Loucy (cell line): ENCODE data around the gene CCDC57.

ENCODE experiments used
- H2AFZ ChIP-seq: fragments of 200-600 bp; sonication (generic); 2 replicates; pipeline ENCODE4 v1.6.0; 2016; ENCODE audit warnings: antibody characterized with exemption, mild to moderate bottlenecking, low read length, moderate library complexity
- H3F3A ChIP-seq: fragments of 200-600 bp; 2 replicates; pipeline ENCODE4 v1.6.0; 2016; ENCODE audit warnings: antibody characterized with exemption, low read depth, mild to moderate bottlenecking
- H3K27me3 ChIP-seq: fragments of 200-600 bp; sonication (generic); 2 replicates; pipeline ENCODE4 v1.6.1; 2014; ENCODE audit warnings: low read length, mild to moderate bottlenecking; ENCODE audit not compliant: insufficient read depth, poor library complexity, severe bottlenecking
- H3K36me3 ChIP-seq: fragments of 200-600 bp; sonication (generic); 2 replicates; pipeline ENCODE4 v1.6.1; 2016; ENCODE audit warnings: low read length; ENCODE audit not compliant: insufficient read depth
- H3K4me1 ChIP-seq: fragments of 200-600 bp; sonication (generic); 2 replicates; pipeline ENCODE4 v1.5.1; 2014; ENCODE audit warnings: low read length, mild to moderate bottlenecking; ENCODE audit not compliant: insufficient read depth, poor library complexity, severe bottlenecking
- H3K4me2 ChIP-seq: fragments of 200-600 bp; sonication (generic); 2 replicates; pipeline ENCODE4 v1.6.0; 2014; ENCODE audit warnings: antibody characterized with exemption, low read length, low read depth, mild to moderate bottlenecking; ENCODE audit not compliant: poor library complexity, severe bottlenecking
- H3K4me3 ChIP-seq: fragments of 200-600 bp; sonication (generic); 2 replicates; pipeline ENCODE4 v1.5.1; 2014; ENCODE audit warnings: low read length, mild to moderate bottlenecking, mixed read lengths; ENCODE audit not compliant: poor library complexity, severe bottlenecking
- H3K79me2 ChIP-seq: fragments of 200-600 bp; sonication (generic); 2 replicates; pipeline ENCODE4 v1.6.1; 2014; ENCODE audit warnings: low read length; ENCODE audit not compliant: insufficient read depth
- H3K9ac ChIP-seq: fragments of 200-600 bp; sonication (generic); 2 replicates; pipeline ENCODE4 v1.6.0; 2014; ENCODE audit warnings: mild to moderate bottlenecking, low read depth, low read length, moderate library complexity; ENCODE audit not compliant: poor library complexity, severe bottlenecking
- H3K9me2 ChIP-seq: fragments of 200-600 bp; sonication (generic); replicated peaks from 2 replicates; pipeline ENCODE4 v1.6.1; 2016; ENCODE audit warnings: low read depth, low read length, mixed read lengths
- H3K9me3 ChIP-seq: fragments of 200-600 bp; sonication (generic); 2 replicates; pipeline ENCODE4 v1.6.1; 2014; ENCODE audit warnings: mild to moderate bottlenecking, antibody characterized with exemption, low read length, low read depth; ENCODE audit not compliant: insufficient read depth
- H4K20me1 ChIP-seq: fragments of 200-600 bp; sonication (generic); 2 replicates; pipeline ENCODE4 v1.6.0; 2014; ENCODE audit warnings: antibody characterized with exemption, low read length, mild to moderate bottlenecking; ENCODE audit not compliant: insufficient read depth, poor library complexity, severe bottlenecking
- CTCF ChIP-seq: fragments of 200-600 bp; sonication (generic); conservative IDR thresholded peaks from 2 replicates; pipeline ENCODE4 v1.5.1; 2014; ENCODE audit warnings: mild to moderate bottlenecking, antibody characterized with exemption, low read length
- EZH2phosphoT487 ChIP-seq: fragments of 200-600 bp; IDR thresholded peaks from 2 replicates; pipeline ENCODE4 v1.6.1; 2018; ENCODE audit warnings: antibody characterized with exemption, mild to moderate bottlenecking, moderate library complexity, borderline replicate concordance

CCDC57 gene

GRCh38 chr17:82108038-82108437, 104.6 kb downstream of the CCDC57 start:
- Histone ChIP-seq H3K9me3 (no peaks in the 10 kb centered on the region), H3K4me3 (no peak overlapping the region), H3K27me3 (no peaks in the 10 kb centered on the region), H3K9ac (no peak overlapping the region), H3F3A (no peaks in the 10 kb centered on the region; the same call in 1 of the 2 replicates), H2AFZ (no peak overlapping the region), H3K4me2 (no peak overlapping the region), H4K20me1 (no peaks in the 10 kb centered on the region), H3K4me1 (peaks cover 12% of the 10 kb centered on the region), H3K9me2 (no peaks in the 10 kb centered on the region), H3K79me2 (no peaks in the 10 kb centered on the region), H3K36me3 (peaks cover 20% of the 10 kb centered on the region; the same call in 1 of the 2 replicates)
- TF ChIP-seq EZH2phosphoT487 (no peak), CTCF (no peak)

- no peak overlapping the region for H3K4me2 ChIP-seq
- H4K20me1 ChIP-seq: no peaks in the 10 kb centered on the region
- no peak overlapping the region for H3K9ac ChIP-seq
- H3K4me3 ChIP-seq: no peak overlapping the region
- no peaks in the 10 kb centered on the region for H3K9me2 ChIP-seq
- no peaks in the 10 kb centered on the region for H3K79me2 ChIP-seq
- no peaks in the 10 kb centered on the region; the same call in 1 of the 2 replicates for H3F3A ChIP-seq
- H2AFZ ChIP-seq: no peak overlapping the region
- no peak for TF ChIP-seq EZH2phosphoT487
- TF ChIP-seq CTCF: 0 out of 2 replicates have a peak, but pooled peaks have one; percentile 37
- H3K36me3 ChIP-seq: peaks cover 13% of the 10 kb centered on the region; the same call in 1 of the 2 replicates
- H3K9me3 ChIP-seq: no peaks in the 10 kb centered on the region
- peaks cover 12% of the 10 kb centered on the region for H3K4me1 ChIP-seq
- no peaks in the 10 kb centered on the region for H3K27me3 ChIP-seq
These were observed 105.2 kb downstream of the CCDC57 start for GRCh38 chr17:82107341-82107860.

GRCh38 chr17:82106688-82107305, 105.8 kb downstream of the CCDC57 start:
- Histone ChIP-seq H3K27me3 (no peaks in the 10 kb centered on the region), H3K9me2 (no peaks in the 10 kb centered on the region), H3K9ac (peak overlapping the region; percentile 60), H3K79me2 (no peaks in the 10 kb centered on the region), H4K20me1 (no peaks in the 10 kb centered on the region), H3K4me2 (peak overlapping the region; percentile 54), H3K4me1 (peaks cover 12% of the 10 kb centered on the region), H3K9me3 (no peaks in the 10 kb centered on the region), H3K36me3 (peaks cover 10% of the 10 kb centered on the region; the same call in 1 of the 2 replicates), H2AFZ (no peak overlapping the region), H3F3A (no peaks in the 10 kb centered on the region; the same call in 1 of the 2 replicates), H3K4me3 (no peak overlapping the region)
- TF ChIP-seq EZH2phosphoT487 (no peak), CTCF (no peak)
